Bladder microvascular endothelial cell (primary cell): ENCODE measurements around the gene NENF. TPM values are rescaled to one million over a fixed set of nuclear protein-coding genes. Genes with fewer than 3 reads are reported as not detected.

ENCODE experiments used
- total RNA-seq: library from RNA; depleted of rRNA; stranded (reverse); fragments of >200 nt; gene quantifications from 2 replicates; pipeline ENCODE4 v1.2.3, GENCODE V29; 2014

NENF gene
- 6.6 and 20.7 TPM in 2 replicates for total RNA-seq

GRCh38 chr1:212432661-212433576, at the start of gene NENF:
NENF (plus strand) TSS chr1:212432920; CDS start chr1:212432944, 24 bp downstream.

DNA sequence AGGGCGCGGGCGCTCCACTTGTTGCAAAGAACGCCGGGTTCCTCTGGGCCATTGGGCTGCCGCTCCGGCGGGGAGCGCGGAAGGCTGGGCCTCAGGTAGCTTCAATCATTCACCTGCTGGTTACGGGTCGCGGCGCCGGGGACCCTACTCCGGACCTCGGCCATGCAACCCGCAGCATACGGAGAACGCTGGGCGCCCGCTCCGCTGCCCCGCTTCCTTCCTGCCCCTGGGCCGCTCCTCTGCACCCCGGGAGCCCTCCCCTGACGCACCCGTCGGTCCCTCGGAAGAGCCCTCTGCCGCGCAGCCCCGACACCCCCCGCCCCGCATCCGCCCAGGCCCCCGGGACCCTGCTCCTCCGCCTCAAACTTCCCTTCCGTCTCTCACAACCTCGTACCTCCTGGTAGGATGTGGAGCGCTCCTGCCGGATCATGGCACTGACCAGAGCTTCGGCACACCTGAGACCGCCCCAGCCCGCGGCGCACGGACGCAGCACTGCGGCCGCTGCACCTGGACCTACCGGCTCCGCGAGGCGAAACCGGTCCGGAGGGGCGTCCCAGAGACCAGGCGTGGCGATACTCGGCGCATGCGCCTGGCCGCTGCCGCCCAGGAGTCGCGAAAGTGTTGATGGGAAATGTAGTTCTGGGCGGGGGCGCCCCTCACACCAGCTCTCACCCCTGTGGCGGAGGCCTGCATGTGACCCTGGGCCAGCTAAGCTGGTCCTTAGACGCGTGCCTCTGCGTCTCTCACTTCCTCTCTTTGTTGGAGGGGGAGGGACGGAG, 18.2 kb upstream of the NENF start, which contains the start of gene PACC1:
Gene PACC1, minus strand, starts transcription at position 559 of the 779 bp plus-strand sequence. Its CDS starts 129 bp downstream, at position 430.

Other genes with a start within 250 kb of the NENF start
- gene PPP2R5A, start 147.5 kb upstream of the NENF start, total RNA-seq, result 31.4 and 49.5 TPM in 2 replicates
- 7.8 and 13.2 TPM in 2 replicates for gene PACC1, start 18.0 kb upstream of the NENF start, total RNA-seq
- gene ATF3, start 175.8 kb downstream of the NENF start, total RNA-seq, result 2.6 and 21.5 TPM in 2 replicates